HL-60 (cell line): ENCODE data around the gene CKS2.
A peak's percentile ranks its signal among the peaks of the same experiment; 100 is the strongest.

Source experiments
- DNase-seq, 2 experiments: peaks; one replicate each; pipeline ENCODE4 v3.0.0-alpha.2; 2010 to 2020; ENCODE audit warnings: low read depth in 1 of 2, low spot score in 1 of 2
- H3K27ac ChIP-seq: fragments of 250-450 bp; sonication (Bioruptor Pico); replicated peaks from 2 replicates; pipeline ENCODE4 v1.5.1; 2020; ENCODE audit warnings: mild to moderate bottlenecking, moderate library complexity
- H3K27me3 ChIP-seq: fragments of 250-450 bp; sonication (Bioruptor Pico); 2 replicates; pipeline ENCODE4 v1.5.1; 2021; ENCODE audit warnings: mild to moderate bottlenecking, moderate library complexity; ENCODE audit not compliant: insufficient read depth, poor library complexity, severe bottlenecking
- H3K4me3 ChIP-seq: replicated peaks from 2 replicates; pipeline ENCODE4 v1.5.1; 2011; ENCODE audit warnings: mild to moderate bottlenecking, control low read depth, low read length; ENCODE audit not compliant: insufficient read depth
- GABPA ChIP-seq: IDR thresholded peaks from 2 replicates; pipeline ENCODE4 v1.6.1; 2012; ENCODE audit warnings: low read depth
- POLR2AphosphoS5 ChIP-seq: IDR thresholded peaks from 2 replicates; pipeline ENCODE4 v1.6.1; 2012; ENCODE audit warnings: low read depth
- SPI1 ChIP-seq: IDR thresholded peaks from 2 replicates; pipeline ENCODE4 v1.6.1; 2012; ENCODE audit warnings: low read depth, mild to moderate bottlenecking, borderline replicate concordance
- TF ChIP-seq, protein P1 (sequence below): IDR thresholded peaks from one replicate; pipeline ENCODE4 v1.5.1; 2011; ENCODE audit warnings: low read length, control low read depth, inconsistent platforms; ENCODE audit not compliant: insufficient read depth
- TF ChIP-seq, protein P2 (sequence below): IDR thresholded peaks from 2 replicates; pipeline ENCODE4 v1.6.1; 2012; ENCODE audit warnings: low read depth; ENCODE audit not compliant: insufficient replicate concordance

Gene CKS2

DNA sequence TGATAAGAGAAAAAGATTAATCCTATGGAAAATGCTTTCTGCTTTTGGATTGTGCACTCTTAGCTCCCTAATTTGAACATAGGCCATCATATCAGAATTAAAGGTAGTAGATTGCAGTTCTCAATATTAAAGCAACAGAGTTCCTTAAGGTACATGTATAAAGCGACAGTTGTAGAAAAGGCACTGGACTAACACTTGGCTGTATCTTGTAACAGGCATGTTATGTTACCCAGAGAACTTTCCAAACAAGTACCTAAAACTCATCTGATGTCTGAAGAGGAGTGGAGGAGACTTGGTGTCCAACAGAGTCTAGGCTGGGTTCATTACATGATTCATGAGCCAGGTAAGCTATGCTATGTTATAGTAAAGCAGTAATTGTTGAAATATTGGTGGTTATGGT, 4.0 kb downstream of the CKS2 start:
- DNase-seq = no peak
- Histone ChIP-seq H3K27me3 (no peaks in the 10 kb centered on the region), H3K27ac (peak overlapping the region; percentile 83), H3K4me3 (no peak overlapping the region; the same call in 1 of the 2 replicates)
- TF ChIP-seq GABPA (no peak), POLR2AphosphoS5 (no peak), SPI1 (no peak)
- TF ChIP-seq, protein P1, sequence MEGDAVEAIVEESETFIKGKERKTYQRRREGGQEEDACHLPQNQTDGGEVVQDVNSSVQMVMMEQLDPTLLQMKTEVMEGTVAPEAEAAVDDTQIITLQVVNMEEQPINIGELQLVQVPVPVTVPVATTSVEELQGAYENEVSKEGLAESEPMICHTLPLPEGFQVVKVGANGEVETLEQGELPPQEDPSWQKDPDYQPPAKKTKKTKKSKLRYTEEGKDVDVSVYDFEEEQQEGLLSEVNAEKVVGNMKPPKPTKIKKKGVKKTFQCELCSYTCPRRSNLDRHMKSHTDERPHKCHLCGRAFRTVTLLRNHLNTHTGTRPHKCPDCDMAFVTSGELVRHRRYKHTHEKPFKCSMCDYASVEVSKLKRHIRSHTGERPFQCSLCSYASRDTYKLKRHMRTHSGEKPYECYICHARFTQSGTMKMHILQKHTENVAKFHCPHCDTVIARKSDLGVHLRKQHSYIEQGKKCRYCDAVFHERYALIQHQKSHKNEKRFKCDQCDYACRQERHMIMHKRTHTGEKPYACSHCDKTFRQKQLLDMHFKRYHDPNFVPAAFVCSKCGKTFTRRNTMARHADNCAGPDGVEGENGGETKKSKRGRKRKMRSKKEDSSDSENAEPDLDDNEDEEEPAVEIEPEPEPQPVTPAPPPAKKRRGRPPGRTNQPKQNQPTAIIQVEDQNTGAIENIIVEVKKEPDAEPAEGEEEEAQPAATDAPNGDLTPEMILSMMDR = no peak
- TF ChIP-seq, protein P2, sequence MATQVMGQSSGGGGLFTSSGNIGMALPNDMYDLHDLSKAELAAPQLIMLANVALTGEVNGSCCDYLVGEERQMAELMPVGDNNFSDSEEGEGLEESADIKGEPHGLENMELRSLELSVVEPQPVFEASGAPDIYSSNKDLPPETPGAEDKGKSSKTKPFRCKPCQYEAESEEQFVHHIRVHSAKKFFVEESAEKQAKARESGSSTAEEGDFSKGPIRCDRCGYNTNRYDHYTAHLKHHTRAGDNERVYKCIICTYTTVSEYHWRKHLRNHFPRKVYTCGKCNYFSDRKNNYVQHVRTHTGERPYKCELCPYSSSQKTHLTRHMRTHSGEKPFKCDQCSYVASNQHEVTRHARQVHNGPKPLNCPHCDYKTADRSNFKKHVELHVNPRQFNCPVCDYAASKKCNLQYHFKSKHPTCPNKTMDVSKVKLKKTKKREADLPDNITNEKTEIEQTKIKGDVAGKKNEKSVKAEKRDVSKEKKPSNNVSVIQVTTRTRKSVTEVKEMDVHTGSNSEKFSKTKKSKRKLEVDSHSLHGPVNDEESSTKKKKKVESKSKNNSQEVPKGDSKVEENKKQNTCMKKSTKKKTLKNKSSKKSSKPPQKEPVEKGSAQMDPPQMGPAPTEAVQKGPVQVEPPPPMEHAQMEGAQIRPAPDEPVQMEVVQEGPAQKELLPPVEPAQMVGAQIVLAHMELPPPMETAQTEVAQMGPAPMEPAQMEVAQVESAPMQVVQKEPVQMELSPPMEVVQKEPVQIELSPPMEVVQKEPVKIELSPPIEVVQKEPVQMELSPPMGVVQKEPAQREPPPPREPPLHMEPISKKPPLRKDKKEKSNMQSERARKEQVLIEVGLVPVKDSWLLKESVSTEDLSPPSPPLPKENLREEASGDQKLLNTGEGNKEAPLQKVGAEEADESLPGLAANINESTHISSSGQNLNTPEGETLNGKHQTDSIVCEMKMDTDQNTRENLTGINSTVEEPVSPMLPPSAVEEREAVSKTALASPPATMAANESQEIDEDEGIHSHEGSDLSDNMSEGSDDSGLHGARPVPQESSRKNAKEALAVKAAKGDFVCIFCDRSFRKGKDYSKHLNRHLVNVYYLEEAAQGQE = no peak

DNA sequence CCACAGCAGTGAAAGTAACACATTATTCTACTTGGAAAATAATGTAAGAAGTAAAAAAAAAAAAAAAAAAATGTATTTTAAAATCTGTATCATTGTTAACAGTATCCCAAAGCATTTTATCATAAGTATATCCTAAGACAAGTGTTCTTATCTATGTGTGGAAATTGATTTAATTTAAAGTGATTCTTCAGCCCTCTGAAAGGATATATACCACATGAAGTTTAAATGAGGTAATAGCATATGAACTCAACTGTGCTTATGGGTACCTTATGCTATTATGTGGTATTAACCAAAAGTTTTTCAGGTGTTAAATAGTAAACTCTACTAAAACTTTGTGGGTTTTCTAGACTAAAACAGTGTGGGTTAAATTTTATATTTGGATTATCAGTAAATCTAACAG, 4.5 kb downstream of the CKS2 start:
- Histone ChIP-seq H3K27ac (no peak overlapping the region; the same call in 1 of the 2 replicates), H3K4me3 (no peak overlapping the region), H3K27me3 (no peaks in the 10 kb centered on the region)
- TF ChIP-seq GABPA = no peak
- no peak for TF ChIP-seq SPI1
- TF ChIP-seq POLR2AphosphoS5 = no peak
- TF ChIP-seq, protein P2 = no peak
- TF ChIP-seq, protein P1 = no peak
- no peak for DNase-seq

DNA sequence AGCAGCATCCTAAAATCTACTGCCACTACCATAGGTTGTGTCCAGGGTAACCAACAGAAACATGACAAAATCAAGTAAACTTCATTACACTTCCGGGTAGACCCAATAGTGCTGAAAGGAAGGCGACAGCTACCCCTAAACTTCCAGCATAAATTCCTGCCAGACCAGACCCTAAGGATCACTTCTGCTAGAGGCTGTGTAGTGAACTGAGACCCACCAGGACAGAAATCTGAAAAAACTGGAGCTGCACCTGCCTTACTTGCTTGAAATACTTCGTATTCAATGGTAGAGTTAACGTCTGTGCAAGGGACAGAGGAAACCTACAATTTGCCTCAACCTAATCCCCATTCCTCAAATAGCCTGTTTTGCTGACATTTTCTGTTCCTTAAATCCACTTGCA, 6.3 kb downstream of the CKS2 start:
- Histone ChIP-seq H3K27me3 (no peaks in the 10 kb centered on the region), H3K27ac (peak overlapping the region; percentile 89), H3K4me3 (no peak overlapping the region)
- DNase-seq = no peak
- TF ChIP-seq GABPA (no peak), SPI1 (no peak), POLR2AphosphoS5 (0 out of 2 replicates have a peak, but pooled peaks have one; percentile 19)
- TF ChIP-seq, protein P2 = no peak
- TF ChIP-seq, protein P1 = no peak
